DMS79 treated with DMSO at 0.1 percent for 48 hours (cell line): ENCODE measurements around the gene OR5K3.
"Not testable (repeated sequence)": the region's sequence is repeated elsewhere in the genome, so short reads cannot be mapped to it uniquely, and the experiment has no call there.

Experiments used
- DNase-seq: peaks from one replicate; lab custom pipeline; 2025; lab: John Stamatoyannopoulos, UW

OR5K3 gene

DNA sequence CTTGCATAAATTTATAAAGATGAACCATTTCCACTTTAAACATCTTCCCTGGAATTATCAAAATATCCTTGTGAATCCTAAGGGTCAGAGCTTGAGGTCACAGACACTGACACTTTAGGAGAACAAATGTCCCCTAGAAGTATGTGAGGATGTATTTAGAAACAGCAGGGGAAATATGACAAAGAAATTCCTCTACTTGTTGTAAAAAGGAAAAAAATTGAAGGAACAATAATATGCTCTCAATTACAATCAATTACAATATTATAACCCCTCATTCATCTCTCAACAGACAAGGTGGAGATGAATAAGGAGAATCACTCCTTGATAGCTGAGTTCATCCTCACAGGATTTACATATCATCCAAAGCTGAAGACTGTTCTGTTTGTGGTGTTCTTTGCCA is at the start of gene OR5K3:
TSS of gene OR5K3 (plus strand) at position 301 of the 400 bp plus-strand sequence. CDS start at position 301, 0 bp downstream.
- DNase-seq: no peak

- no peak for DNase-seq
Observed at GRCh38 chr3:98341758-98342157, 48.7 kb upstream of the OR5K3 start.

DNA sequence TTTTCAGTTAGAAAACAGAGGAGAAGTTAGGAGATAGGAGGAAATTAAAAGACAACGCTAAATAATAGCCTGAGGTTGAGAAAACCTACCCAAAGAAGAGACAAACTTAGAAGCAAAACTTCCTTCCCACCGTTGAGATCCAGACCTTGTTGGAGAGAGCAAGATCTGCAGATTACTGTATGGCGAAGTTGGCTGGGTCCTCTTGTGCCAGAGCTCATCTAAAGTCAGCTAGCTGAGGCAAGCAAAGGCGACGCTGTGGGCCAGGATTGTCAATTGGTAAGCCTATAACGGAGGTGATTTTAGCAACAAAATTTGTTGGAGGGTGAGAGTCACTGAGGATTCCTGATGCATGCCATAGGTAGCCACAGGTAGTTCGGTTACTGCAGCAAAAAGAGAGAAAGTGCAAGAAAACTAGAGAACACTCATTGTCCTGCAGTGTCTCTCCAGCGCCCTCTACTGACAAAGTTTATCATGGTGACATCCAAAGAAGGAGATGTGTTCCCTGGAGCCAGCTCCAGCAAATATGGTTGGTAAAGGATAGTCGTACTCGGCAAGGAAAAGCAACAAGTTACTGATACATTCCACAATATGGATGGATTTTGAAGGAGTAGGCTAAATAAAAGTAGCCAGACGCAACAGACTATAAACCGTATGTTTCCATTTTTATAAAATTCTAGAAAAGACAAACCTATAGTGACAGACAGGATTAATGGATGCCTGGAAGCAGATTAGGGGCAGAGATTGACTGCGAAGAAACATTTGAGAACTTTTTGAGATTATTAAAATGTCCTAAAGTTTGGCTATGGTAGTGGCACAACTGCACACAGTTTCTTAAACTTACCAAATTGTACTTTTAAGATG is 46.6 kb upstream of the OR5K3 start:
- no peak for DNase-seq

GRCh38 chr3:98350082-98350481 is 40.4 kb upstream of the OR5K3 start:
- no peak for DNase-seq

GRCh38 chr3:98353554-98353953 is 36.9 kb upstream of the OR5K3 start, which contains the start of gene OR5K4:
Gene OR5K4 (plus strand): TSS chr3:98353854. CDS start chr3:98353854, 0 bp downstream.
- no peak for DNase-seq

- DNase-seq: no peak
Observed at GRCh38 chr3:98359250-98359649, 31.2 kb upstream of the OR5K3 start.

GRCh38 chr3:98359993-98360675 is 30.3 kb upstream of the OR5K3 start:
- no peak for DNase-seq

DNA sequence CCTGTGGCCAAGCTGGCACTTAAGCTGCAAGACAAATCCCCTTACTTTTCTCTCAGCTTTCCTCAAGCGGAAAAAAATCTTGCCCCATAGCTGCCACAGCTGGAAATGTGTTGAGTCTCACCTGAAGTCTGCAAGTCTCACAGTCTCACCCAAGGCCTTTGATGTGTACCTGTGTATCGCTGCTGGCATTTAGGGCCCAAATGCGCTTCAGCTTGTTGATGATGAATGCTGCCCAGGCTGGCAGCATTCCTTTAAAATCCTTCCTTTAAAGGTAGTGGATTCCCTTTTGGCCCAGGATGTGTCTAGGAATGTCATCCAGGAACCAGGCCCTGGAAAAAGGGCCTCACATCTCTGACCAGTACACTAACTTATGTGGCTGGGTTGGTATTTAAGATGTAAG is 29.8 kb upstream of the OR5K3 start:
- DNase-seq: no peak

- DNase-seq: no peak
Observed at GRCh38 chr3:98361289-98361688, 29.2 kb upstream of the OR5K3 start.

DNA sequence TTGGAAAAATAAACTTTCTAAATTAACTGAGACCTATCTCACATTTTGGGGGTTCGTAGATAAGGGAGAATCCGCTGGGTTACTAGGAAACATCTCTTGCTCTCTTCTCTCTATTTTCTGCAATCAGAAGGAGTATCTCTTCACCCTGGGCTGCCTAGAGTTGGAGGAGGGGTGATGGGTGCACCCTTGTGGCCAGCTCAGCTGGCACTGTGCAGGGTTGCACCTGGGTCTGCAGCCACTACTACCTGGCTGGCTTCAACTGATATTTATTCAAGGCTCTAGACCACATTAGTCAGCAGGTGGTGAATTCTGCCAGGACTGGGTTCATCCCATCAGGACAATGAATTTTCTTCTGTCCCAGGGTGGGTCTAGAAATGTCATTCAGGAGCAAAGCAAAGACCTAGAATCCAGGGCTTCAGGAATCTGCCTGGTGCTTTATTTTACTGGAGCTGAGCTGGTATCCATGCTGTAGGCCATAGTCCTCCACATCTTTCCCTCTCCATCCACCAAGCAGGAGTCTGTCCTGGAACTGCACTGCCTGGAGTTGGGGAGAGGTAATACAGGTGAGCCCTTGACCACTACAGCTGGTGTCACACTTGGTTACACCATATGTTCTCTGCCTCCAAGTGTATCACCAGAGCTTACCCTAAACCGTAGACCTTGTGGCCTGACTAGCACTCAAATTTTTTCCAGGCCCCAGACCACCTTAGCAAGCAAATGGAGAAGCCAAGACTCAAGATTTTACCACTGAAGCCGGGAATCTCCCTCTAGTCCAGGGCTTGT is 22.8 kb upstream of the OR5K3 start:
- DNase-seq: no peak

DNA sequence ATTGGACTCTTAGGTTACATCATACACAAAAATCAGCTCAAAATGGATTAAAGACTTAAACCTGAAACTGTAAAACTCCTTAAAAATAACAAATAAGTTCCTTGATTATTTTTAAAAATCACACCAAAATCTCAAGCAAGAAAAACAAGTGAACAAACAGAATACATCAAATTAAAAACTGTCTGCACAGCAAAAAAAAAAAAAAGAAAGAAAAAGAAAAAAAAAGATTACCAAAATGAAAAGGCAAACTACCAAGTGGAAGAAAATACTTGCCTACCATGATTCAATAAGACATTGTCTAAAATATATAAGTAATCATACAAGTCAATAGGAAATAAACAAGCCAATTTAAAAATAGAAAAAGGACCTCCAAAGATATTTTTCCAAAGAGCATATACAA is 19.3 kb upstream of the OR5K3 start:
- no peak for DNase-seq

DNA sequence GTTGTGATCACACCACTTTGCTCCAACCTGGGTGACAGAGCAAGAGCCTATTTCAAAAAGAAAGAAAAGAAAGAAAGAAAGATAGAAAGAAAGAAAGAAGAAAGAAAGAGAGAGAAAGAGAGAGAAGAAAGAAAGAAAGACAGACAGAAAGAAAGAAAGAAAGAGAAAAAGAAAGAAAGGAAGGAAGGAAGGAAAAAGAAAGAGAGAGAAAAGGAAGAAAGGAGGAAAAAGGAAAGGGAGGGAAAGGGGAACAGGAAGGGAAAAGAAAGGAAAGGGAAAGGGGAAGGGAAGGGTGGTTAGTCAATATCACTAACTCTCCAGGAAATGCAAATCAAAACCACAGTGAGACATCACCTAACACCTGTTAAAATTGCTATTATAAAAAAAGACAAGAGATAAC is 18.6 kb upstream of the OR5K3 start:
- DNase-seq: no peak

DNA sequence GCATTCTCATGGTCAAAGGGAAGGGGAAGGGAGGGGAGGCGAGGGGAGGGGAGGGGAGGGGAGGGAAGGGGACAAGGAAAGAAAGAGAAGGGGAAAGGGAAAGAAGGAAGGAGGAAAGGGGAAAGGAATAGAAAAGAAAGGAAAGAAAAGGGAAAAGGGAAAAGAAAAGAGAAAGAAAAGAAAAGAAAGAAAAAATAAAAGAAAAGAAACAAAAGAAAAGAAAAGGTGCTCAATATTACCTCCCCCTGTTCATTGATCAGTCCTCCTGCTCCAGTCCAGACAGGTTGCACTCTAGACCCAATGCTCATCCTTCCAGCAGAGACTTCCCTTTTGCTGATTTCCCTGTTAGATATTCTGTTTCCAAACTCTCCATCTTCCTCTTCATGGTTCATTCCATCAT is 18.0 kb upstream of the OR5K3 start:
- no peak for DNase-seq

DNA sequence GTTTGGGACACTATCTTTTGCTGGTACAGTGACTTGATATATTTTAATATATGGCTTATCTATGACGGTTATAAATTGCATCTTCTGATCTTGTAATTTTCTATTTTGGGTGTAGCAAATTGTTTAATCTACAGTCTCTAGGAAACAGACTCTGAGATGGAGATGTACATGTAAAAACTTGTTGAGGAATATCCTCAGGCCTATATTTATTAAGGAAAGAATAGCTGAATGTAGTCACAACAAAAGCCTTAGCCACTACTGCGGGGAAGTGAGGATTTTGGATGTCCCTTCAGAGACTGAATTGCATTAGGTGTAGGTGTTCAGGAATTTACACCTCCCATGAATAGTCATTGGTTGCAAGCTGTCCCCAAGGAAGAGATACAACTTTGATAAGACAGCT is 13.8 kb upstream of the OR5K3 start:
- no peak for DNase-seq

- no peak for DNase-seq
Observed at GRCh38 chr3:98388147-98388546, 2.3 kb upstream of the OR5K3 start.

DNA sequence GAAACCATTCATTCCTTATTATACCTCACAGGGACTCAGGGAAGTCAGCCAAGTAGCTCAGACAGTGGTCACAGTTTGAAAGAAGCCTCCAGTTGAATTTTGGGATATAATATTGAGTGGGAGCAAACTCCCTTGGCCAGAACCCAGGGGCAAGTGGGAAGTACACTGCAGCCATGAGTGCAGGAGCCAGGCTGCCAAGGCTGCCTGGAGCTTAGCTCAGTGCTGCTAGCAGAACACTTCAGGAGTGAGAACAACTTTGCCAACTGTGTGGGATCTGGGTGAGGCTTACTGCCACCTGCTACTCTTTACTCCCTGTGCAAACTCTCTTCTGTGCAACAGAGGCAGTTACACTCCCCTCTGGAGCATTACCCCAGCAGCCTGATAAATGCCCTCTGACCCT is 4.6 kb downstream of the OR5K3 start:
- no peak for DNase-seq

DNA sequence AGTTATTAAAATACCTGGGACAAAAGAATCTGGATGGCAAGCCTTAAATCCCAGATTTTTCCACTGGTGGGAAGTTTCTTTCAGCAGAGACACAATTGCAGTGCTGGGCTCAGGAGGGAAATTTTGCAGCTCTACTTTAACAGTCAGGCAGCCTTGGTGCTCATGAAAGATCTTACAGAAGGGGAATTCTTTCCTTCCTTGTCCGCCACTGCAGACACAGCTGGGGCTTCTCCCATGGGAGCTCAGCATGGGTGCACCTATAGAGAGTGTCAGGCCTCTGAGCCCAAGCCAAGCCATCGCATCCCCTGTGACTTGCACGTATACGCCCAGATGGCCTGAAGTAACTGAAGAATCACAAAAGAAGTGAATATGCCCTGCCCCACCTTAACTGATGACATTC is 6.0 kb downstream of the OR5K3 start:
- DNase-seq: not testable (repeated sequence)

GRCh38 chr3:98398513-98398912 is 8.0 kb downstream of the OR5K3 start:
- DNase-seq: no peak

GRCh38 chr3:98402507-98402906 is 12.0 kb downstream of the OR5K3 start:
- no peak for DNase-seq

- DNase-seq: no peak
Observed at GRCh38 chr3:98404010-98404409, 13.5 kb downstream of the OR5K3 start.

- DNase-seq: no peak
Observed at GRCh38 chr3:98406034-98406433, 15.6 kb downstream of the OR5K3 start.

- no peak for DNase-seq
Observed at GRCh38 chr3:98432575-98432974, 42.1 kb downstream of the OR5K3 start.

DNA sequence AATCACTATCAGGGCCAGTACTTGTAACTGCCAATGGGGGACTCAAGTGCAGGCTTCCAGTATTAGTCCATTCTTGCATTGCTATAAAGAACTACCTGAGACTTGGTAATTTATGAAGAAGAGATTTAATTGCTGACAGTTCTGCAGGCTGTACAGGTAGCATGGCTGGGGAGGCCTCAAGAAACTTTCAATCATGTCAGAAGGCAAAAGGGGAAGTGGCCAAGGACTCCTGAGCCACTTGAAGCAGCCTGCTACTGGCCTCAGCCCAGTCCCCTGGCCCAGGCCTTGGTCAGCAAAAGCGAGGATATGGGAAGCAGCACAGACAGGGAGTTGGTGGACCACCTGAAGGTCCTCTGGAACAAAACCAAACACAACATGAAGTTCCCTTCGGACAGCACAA is 43.3 kb downstream of the OR5K3 start:
- no peak for DNase-seq
